ENCODE data around the gene IGFBP7. TPM values are rescaled to one million over a fixed set of nuclear protein-coding genes. Genes with fewer than 3 reads are reported as not detected.

Gene IGFBP7
- total RNA-seq, 1 experiment from 2014 or later: 6.7 TPM

DNA sequence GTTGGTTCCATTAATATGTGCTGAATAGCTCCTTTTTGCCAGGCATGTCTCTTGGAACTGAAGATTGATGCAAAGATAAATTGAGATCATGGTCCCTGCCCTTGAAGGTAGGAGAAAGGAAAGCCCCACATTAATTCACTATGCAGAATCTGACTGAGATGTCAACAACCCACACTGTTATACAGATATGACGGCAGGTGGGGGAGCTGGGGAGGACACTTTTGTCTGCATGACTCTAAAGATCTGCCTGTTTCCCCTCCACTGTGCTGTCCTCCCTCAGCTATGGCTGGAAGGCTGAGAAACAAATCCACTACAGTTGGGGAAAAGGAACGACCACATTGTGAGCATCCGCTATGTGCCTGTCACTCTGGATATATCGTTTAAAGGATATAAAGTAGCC is 36.3 kb upstream of the IGFBP7 start:
- H3K36me3 ChIP-seq (replicated peaks; ENCODE audit: control insufficient read depth, insufficient read depth, low read length): no peaks in the 10 kb centered on the region
- H3K4me3 ChIP-seq (ENCODE audit: insufficient read depth, low read depth, low read length): no peak overlapping the region
- no peaks in the 10 kb centered on the region for H3K27me3 ChIP-seq (ENCODE audit: control insufficient read depth, insufficient read depth, low read length)
- DNase-seq: no peak

GRCh38 chr4:57144466-57144865 is 34.3 kb upstream of the IGFBP7 start:
- Histone ChIP-seq H3K4me3 (ENCODE audit: insufficient read depth, low read depth, low read length) (no peak overlapping the region), H3K36me3 (replicated peaks; ENCODE audit: control insufficient read depth, insufficient read depth, low read length) (no peaks in the 10 kb centered on the region), H3K27me3 (ENCODE audit: control insufficient read depth, insufficient read depth, low read length) (no peaks in the 10 kb centered on the region)
- no peak for DNase-seq

- H3K27me3 ChIP-seq (ENCODE audit: control insufficient read depth, insufficient read depth, low read length): no peaks in the 10 kb centered on the region
- H3K4me3 ChIP-seq (ENCODE audit: insufficient read depth, low read depth, low read length): no peak overlapping the region
- DNase-seq: no peak
- H3K36me3 ChIP-seq (replicated peaks; ENCODE audit: control insufficient read depth, insufficient read depth, low read length): no peaks in the 10 kb centered on the region
Observed at GRCh38 chr4:57139783-57140182, 29.6 kb upstream of the IGFBP7 start.

DNA sequence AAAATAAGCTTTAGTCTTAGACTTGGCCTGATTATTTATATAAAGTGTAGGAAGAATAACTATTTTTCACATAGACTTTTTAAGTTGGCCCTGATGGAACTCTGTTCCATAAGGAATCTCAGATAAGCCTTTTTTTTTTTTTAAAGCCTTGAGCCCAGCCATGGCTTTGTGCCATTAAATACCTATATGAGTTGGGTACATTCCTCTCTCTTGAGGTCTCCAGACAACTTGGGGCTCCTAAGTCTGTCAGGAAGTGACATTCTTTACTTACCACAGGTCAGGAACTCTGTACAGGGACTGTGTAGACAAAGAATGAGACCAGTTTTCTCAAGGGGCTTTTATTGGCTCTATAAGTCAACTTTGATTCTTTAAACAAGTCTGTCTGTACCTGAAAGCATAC is 27.1 kb upstream of the IGFBP7 start:
- Histone ChIP-seq H3K27me3 (ENCODE audit: control insufficient read depth, insufficient read depth, low read length) (no peaks in the 10 kb centered on the region), H3K36me3 (replicated peaks; ENCODE audit: control insufficient read depth, insufficient read depth, low read length) (no peaks in the 10 kb centered on the region), H3K4me3 (ENCODE audit: insufficient read depth, low read depth, low read length) (no peak overlapping the region)
- DNase-seq: no peak

- no peaks in the 10 kb centered on the region for H3K36me3 ChIP-seq (replicated peaks; ENCODE audit: control insufficient read depth, insufficient read depth, low read length)
- DNase-seq: no peak
- no peak overlapping the region for H3K4me3 ChIP-seq (ENCODE audit: insufficient read depth, low read depth, low read length)
- no peaks in the 10 kb centered on the region for H3K27me3 ChIP-seq (ENCODE audit: control insufficient read depth, insufficient read depth, low read length)
Observed at GRCh38 chr4:57136281-57136680, 26.1 kb upstream of the IGFBP7 start.

DNA sequence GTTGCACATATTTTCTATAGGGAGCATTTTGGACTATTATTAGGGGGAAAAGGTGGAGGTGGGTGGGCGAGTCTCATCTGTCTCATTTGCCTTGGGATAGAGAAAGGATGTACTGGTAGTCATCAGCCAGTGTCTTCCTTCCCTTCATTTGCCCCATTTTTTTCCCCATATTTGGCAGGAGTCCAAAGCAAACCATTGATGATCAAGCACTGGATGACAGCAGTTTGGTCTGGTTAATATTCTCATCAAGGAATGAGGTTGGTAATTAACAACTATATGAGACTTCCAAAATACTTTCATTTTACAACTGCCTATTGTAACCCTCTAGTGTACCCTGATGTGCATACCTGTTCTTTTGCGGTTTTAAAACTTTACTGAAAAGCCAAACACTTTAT is 22.6 kb upstream of the IGFBP7 start:
- Histone ChIP-seq H3K36me3 (replicated peaks; ENCODE audit: control insufficient read depth, insufficient read depth, low read length) (no peaks in the 10 kb centered on the region), H3K27me3 (ENCODE audit: control insufficient read depth, insufficient read depth, low read length) (no peaks in the 10 kb centered on the region), H3K4me3 (ENCODE audit: insufficient read depth, low read depth, low read length) (no peak overlapping the region)
- DNase-seq: no peak

DNA sequence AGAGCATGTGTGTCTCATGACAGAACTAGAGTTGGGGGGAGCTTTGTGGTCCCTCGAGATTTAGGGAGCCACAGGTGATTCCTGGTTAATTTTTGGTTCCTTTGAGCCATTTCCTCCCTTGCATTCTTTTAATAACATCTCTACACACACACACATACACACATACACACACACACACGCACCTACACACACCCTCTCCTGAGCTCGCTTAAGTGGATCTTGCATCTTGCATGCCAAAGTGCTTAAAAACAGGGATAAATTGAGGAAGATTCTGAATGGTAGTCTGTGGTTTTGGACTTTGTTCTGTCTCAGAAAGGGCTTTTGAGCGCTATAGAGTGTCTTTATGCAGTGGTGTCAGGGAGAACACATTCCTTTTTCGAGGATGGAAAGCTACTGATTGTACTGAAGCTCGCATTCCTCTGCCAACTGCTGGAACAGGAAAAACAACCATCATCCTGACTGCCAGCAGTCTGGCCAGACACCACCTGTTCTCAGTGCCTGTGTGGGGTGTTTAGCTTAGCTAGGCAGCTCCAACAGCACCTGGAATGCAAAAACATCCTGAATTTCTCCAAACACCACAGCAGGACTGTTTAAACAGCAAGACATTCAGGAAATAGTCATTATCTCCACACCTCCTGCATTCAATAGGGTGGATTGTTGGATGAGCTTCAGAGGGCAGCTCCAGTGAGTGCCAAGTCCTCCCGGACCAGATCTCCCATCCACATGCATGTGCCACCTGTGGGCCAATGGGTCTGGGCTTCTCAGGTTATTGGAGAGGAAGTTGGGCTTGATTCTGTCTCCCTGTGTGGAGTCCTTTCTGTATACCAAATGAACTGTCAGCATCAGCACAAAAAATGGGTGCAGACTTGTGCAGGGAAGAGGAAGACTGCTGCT is 21.9 kb upstream of the IGFBP7 start:
- H3K36me3 ChIP-seq (replicated peaks; ENCODE audit: control insufficient read depth, insufficient read depth, low read length): no peaks in the 10 kb centered on the region
- H3K27me3 ChIP-seq (ENCODE audit: control insufficient read depth, insufficient read depth, low read length): no peaks in the 10 kb centered on the region
- peak; percentile 14 for DNase-seq
- H3K4me3 ChIP-seq (ENCODE audit: insufficient read depth, low read depth, low read length): no peak overlapping the region

DNA sequence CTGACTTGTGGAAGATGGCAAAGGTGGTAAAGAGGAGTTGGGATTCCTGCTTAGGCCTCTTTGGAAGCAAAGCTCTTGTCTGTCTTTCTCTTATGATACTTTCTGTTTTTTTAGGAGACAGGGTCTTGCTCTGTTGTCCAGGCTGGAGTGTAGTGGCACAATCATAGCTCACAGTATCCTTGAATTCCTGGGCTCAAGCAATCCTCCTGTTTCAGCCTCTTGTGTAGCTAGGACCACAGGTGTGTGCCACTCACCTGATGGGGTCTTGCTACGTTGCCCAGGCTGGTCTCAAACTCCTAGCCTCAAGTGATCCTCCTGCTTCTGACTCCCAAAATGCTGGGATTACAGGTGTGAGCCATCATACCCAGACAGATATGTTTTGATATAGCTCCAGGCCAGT is 19.3 kb upstream of the IGFBP7 start:
- Histone ChIP-seq H3K4me3 (ENCODE audit: insufficient read depth, low read depth, low read length) (no peak overlapping the region), H3K27me3 (ENCODE audit: control insufficient read depth, insufficient read depth, low read length) (no peaks in the 10 kb centered on the region), H3K36me3 (replicated peaks; ENCODE audit: control insufficient read depth, insufficient read depth, low read length) (no peaks in the 10 kb centered on the region)
- no peak for DNase-seq

DNA sequence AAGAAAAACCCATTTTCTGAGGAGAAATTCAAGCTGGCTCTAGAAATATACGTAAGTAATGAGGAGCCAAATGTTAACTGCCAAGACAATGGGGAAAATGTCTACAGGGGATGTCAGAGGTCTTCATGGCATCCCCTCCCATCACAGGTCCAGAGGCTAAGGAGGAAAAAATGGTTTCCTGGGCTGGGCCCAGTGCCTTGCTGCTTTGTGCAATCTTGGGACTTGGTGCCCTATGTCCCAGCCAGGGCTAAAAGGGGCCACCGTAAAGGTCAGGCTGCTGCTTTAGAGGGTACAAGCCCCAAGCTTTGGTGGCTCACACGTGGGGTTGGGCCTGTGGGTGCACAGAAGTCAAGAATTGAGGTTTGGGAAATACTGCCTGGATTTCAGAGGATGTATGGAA is 17.2 kb upstream of the IGFBP7 start:
- H3K36me3 ChIP-seq (replicated peaks; ENCODE audit: control insufficient read depth, insufficient read depth, low read length): no peaks in the 10 kb centered on the region
- no peak overlapping the region for H3K4me3 ChIP-seq (ENCODE audit: insufficient read depth, low read depth, low read length)
- no peak for DNase-seq

GRCh38 chr4:57125996-57126395 is 15.8 kb upstream of the IGFBP7 start:
- Histone ChIP-seq H3K27me3 (ENCODE audit: control insufficient read depth, insufficient read depth, low read length) (no peaks in the 10 kb centered on the region), H3K36me3 (replicated peaks; ENCODE audit: control insufficient read depth, insufficient read depth, low read length) (no peaks in the 10 kb centered on the region), H3K4me3 (ENCODE audit: insufficient read depth, low read depth, low read length) (no peak overlapping the region)
- no peak for DNase-seq

More for the DNA sequence above, 17.2 kb upstream of the IGFBP7 start:
- H3K27me3 ChIP-seq (ENCODE audit: control insufficient read depth, insufficient read depth, low read length): no peaks in the 10 kb centered on the region

- Histone ChIP-seq H3K36me3 (replicated peaks; ENCODE audit: control insufficient read depth, insufficient read depth, low read length) (no peaks in the 10 kb centered on the region), H3K27me3 (ENCODE audit: control insufficient read depth, insufficient read depth, low read length) (no peaks in the 10 kb centered on the region), H3K4me3 (ENCODE audit: insufficient read depth, low read depth, low read length) (no peak overlapping the region)
- no peak for DNase-seq
Observed at GRCh38 chr4:57124145-57124544, 14.0 kb upstream of the IGFBP7 start.

DNA sequence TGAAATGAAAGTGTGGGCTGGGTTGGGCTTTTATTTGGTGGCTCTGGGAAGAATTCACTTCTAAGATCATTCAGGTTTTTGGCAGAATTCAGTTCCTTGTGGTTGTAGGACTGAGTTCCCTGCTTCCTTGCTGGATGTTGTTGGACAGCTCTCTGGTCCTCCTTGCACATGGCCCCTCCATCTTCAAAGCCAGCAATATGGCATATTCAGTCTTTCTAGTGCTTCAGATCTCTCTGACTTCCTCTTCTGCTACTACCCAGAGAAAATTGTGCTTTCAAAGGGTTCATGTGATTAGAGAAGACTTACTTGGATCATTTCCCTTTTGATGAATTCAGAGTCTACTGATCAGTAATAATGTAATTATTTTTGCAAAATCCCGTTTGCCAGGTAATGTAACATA is 12.8 kb upstream of the IGFBP7 start:
- DNase-seq: no peak
- Histone ChIP-seq H3K4me3 (ENCODE audit: insufficient read depth, low read depth, low read length) (no peak overlapping the region), H3K36me3 (replicated peaks; ENCODE audit: control insufficient read depth, insufficient read depth, low read length) (no peaks in the 10 kb centered on the region), H3K27me3 (ENCODE audit: control insufficient read depth, insufficient read depth, low read length) (no peaks in the 10 kb centered on the region)

DNA sequence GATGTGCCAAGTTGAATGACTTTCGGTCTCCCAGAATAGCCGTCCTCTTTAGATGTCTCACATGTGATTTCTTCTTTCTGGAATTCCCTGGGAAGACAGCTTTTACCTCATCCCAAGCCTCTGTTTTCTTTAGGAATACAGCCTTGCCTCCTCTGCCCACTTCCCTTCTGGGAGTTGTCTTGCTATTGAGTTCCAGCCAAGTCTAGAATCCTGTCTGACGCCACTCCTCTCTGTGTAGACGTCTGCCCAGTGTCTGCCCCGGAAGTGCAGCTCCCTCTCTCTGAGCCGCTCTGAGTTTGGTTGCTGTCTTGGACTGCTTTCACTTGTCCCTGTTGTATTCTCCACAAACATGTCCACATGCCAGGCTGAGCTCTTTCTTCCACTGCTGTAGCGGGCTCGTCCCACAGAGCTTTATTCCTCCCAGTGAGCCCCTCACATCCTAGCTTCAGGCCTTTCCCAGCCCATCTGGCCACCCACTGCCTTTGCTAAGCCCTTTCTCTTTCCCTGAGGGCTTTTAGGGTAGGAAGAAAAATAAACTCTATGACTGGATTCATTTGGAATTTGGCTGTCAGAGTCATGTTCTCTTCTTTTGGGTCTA is 9.0 kb upstream of the IGFBP7 start:
- no peaks in the 10 kb centered on the region for H3K27me3 ChIP-seq (ENCODE audit: control insufficient read depth, insufficient read depth, low read length)
- H3K4me3 ChIP-seq (ENCODE audit: insufficient read depth, low read depth, low read length): no peak overlapping the region
- H3K36me3 ChIP-seq (replicated peaks; ENCODE audit: control insufficient read depth, insufficient read depth, low read length): no peaks in the 10 kb centered on the region
- no peak for DNase-seq

DNA sequence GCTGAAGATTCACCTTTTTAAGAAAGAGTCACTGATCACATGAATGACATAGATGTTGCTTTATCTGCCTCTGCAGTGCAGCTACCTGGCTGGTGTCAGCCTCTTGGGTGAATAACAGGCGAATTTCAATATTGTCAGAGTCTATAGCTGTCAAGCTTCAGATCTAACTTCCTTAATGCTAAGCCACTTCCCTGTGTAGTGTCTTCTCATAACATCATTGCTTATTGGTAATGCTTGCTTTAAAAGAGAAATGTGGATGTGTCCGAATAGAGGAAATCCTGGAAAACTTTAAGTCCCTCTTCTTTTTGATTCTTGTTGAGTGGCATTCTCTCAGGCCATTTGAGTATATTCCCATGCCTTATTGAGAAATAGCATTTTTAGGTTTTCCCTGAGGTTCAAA is 7.3 kb upstream of the IGFBP7 start:
- no peaks in the 10 kb centered on the region for H3K36me3 ChIP-seq (replicated peaks; ENCODE audit: control insufficient read depth, insufficient read depth, low read length)
- H3K4me3 ChIP-seq (ENCODE audit: insufficient read depth, low read depth, low read length): no peak overlapping the region
- no peak for DNase-seq
- no peaks in the 10 kb centered on the region for H3K27me3 ChIP-seq (ENCODE audit: control insufficient read depth, insufficient read depth, low read length)

GRCh38 chr4:57116245-57116644 is 6.1 kb upstream of the IGFBP7 start:
- DNase-seq: no peak
- no peaks in the 10 kb centered on the region for H3K36me3 ChIP-seq (replicated peaks; ENCODE audit: control insufficient read depth, insufficient read depth, low read length)
- H3K27me3 ChIP-seq (ENCODE audit: control insufficient read depth, insufficient read depth, low read length): peaks cover 3% of the 10 kb centered on the region
- H3K4me3 ChIP-seq (ENCODE audit: insufficient read depth, low read depth, low read length): no peak overlapping the region

Data from H7 (cell line).